Left ventricle myocardium inferior (tissue), 1 donor: ENCODE measurements around the gene MSH6. TPM values are rescaled to one million over a fixed set of nuclear protein-coding genes. Genes with fewer than 3 reads are reported as not detected.

Experiments used
- DNase-seq: peaks from one replicate; pipeline ENCODE4 v3.0.0-alpha.2; 2020
- H3K27ac ChIP-seq: fragments of 200-600 bp; replicated peaks from 2 replicates; pipeline ENCODE4 v1.8.0; 2021
- H3K27me3 ChIP-seq: fragments of 200-600 bp; 2 replicates; pipeline ENCODE4 v1.8.0; 2021; ENCODE audit warnings: low read depth
- H3K36me3 ChIP-seq: fragments of 200-600 bp; 2 replicates; pipeline ENCODE4 v1.8.0; 2021
- H3K4me1 ChIP-seq: fragments of 200-600 bp; 2 replicates; pipeline ENCODE4 v1.8.0; 2021
- H3K4me3 ChIP-seq: fragments of 200-600 bp; 2 replicates; pipeline ENCODE4 v1.8.0; 2021; ENCODE audit warnings: mild to moderate bottlenecking, moderate library complexity
- H3K9me3 ChIP-seq: fragments of 200-600 bp; replicated peaks from 2 replicates; pipeline ENCODE4 v1.8.0; 2021
- intact Hi-C: fragments of 100-400 bp; cut with micrococcal nuclease; formaldehyde crosslinking; loops from one replicate; pipeline ENCODE4 v1.11.0; 2022
- long read RNA-seq: library from polyadenylated mRNA; unstranded; transcript quantifications from one replicate; pipeline ENCODE4 v2.0.0, GENCODE V29; 2021
- total RNA-seq: library from RNA; stranded (reverse); fragmentation: NEBNext Ultra II Directional; extraction: Animal tissue kit (Norgen Biotek cat#: 25700); gene quantifications from one replicate; pipeline ENCODE4 v1.2.1, GENCODE V29; 2021
- TF ChIP-seq, protein P1 (sequence below): fragments of 200-600 bp; IDR thresholded peaks from 2 replicates; pipeline ENCODE4 v1.8.0; 2021; ENCODE audit warnings: antibody characterized with exemption, mild to moderate bottlenecking, borderline replicate concordance
- donor health status: DM: no; HTN: yes; CAD: no; lungs with severe emphysema.

Gene MSH6, protein sequence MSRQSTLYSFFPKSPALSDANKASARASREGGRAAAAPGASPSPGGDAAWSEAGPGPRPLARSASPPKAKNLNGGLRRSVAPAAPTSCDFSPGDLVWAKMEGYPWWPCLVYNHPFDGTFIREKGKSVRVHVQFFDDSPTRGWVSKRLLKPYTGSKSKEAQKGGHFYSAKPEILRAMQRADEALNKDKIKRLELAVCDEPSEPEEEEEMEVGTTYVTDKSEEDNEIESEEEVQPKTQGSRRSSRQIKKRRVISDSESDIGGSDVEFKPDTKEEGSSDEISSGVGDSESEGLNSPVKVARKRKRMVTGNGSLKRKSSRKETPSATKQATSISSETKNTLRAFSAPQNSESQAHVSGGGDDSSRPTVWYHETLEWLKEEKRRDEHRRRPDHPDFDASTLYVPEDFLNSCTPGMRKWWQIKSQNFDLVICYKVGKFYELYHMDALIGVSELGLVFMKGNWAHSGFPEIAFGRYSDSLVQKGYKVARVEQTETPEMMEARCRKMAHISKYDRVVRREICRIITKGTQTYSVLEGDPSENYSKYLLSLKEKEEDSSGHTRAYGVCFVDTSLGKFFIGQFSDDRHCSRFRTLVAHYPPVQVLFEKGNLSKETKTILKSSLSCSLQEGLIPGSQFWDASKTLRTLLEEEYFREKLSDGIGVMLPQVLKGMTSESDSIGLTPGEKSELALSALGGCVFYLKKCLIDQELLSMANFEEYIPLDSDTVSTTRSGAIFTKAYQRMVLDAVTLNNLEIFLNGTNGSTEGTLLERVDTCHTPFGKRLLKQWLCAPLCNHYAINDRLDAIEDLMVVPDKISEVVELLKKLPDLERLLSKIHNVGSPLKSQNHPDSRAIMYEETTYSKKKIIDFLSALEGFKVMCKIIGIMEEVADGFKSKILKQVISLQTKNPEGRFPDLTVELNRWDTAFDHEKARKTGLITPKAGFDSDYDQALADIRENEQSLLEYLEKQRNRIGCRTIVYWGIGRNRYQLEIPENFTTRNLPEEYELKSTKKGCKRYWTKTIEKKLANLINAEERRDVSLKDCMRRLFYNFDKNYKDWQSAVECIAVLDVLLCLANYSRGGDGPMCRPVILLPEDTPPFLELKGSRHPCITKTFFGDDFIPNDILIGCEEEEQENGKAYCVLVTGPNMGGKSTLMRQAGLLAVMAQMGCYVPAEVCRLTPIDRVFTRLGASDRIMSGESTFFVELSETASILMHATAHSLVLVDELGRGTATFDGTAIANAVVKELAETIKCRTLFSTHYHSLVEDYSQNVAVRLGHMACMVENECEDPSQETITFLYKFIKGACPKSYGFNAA (N-terminal part only)
- total RNA-seq, result 21.5 TPM
- long read RNA-seq, full-length matches to known transcripts, result 24 of 30 reads
- long read RNA-seq, partial matches to known transcripts, result 4 of 30 reads
- long read RNA-seq, other reads (novel, unspliced or antisense), result 2 of 30 reads

DNA sequence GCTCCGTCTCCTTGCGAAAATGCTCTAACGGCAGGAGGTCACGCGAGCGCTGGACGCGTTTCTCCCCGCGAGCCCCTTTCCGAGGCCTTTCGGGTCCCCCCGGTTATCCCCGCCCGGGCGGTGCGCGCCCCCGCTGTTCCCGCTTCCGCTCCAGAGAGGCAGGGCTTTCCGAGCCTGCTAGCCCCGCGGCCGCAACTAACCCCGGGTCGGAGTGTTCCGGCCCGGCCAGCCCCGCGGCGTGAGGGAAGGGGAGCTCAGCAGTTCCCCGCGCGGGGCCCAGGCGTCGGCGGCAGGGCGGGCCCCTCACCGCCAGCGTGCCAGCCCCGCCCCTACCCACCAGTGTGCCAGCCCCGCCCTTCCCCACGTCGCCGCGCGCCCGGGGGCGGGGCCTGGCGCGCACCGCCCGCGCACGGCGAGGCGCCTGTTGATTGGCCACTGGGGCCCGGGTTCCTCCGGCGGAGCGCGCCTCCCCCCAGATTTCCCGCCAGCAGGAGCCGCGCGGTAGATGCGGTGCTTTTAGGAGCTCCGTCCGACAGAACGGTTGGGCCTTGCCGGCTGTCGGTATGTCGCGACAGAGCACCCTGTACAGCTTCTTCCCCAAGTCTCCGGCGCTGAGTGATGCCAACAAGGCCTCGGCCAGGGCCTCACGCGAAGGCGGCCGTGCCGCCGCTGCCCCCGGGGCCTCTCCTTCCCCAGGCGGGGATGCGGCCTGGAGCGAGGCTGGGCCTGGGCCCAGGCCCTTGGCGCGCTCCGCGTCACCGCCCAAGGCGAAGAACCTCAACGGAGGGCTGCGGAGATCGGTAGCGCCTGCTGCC is at the start of gene MSH6:
TSS of gene MSH6 (plus strand) at position 475 of the 815 bp plus-strand sequence. CDS start at position 564, 89 bp downstream.
- TF ChIP-seq, protein P1, sequence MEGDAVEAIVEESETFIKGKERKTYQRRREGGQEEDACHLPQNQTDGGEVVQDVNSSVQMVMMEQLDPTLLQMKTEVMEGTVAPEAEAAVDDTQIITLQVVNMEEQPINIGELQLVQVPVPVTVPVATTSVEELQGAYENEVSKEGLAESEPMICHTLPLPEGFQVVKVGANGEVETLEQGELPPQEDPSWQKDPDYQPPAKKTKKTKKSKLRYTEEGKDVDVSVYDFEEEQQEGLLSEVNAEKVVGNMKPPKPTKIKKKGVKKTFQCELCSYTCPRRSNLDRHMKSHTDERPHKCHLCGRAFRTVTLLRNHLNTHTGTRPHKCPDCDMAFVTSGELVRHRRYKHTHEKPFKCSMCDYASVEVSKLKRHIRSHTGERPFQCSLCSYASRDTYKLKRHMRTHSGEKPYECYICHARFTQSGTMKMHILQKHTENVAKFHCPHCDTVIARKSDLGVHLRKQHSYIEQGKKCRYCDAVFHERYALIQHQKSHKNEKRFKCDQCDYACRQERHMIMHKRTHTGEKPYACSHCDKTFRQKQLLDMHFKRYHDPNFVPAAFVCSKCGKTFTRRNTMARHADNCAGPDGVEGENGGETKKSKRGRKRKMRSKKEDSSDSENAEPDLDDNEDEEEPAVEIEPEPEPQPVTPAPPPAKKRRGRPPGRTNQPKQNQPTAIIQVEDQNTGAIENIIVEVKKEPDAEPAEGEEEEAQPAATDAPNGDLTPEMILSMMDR, result peak; percentile 23
- Histone ChIP-seq H3K4me3 (peak within 1 kb of the TSS; percentile 99), H3K27me3 (no peaks in the 10 kb centered on the region), H3K36me3 (no peaks in the 10 kb centered on the region), H3K4me1 (peaks cover 30% of the 10 kb centered on the region), H3K27ac (peak within 1 kb of the TSS; percentile 88), H3K9me3 (no peaks in the 10 kb centered on the region)
- DNase-seq, result peak; percentile 89
- intact Hi-C loops, result no loop called here

DNA sequence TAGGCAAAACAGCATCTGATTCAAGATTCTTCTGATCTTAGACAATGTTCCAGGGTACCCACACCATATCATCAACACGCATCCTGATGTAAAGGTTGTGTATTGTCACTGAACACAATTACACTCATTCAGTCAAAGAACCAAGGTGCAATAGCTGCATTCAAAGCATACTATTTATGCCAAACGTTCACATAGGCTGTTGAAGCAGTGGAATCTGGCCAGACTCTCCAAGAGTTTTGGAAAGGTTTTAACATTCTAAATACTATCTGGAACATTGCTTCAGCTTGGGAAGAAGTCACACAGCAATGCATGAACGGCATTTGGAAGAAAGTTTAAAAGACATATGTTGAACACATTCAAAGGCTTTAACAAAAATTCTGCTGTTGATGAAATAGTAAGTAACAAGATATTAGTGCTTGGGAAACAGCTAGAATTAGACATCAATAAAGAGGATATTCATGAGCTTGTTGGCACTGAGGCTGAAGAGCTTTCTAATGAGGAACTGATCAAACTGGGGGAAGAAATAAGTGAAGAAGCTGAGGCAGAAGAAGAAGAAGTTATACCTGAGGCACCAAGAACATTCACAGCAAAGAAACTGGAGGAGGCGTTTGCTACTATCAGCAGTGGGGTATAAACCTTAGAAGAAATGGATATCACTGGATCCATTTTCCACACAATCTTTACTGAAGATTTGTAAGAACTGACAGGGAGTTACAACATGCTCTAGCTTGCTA is 47.6 kb upstream of the MSH6 start:
- intact Hi-C loops, result no loop called here
- H3K36me3 ChIP-seq, result no peaks in the 10 kb centered on the region
- peaks cover 10% of the 10 kb centered on the region for H3K27me3 ChIP-seq
- H3K9me3 ChIP-seq, result no peaks in the 10 kb centered on the region
- H3K27ac ChIP-seq, result no peak overlapping the region
- TF ChIP-seq, protein P1, result no peak
- no peak for DNase-seq
- no peak overlapping the region for H3K4me3 ChIP-seq
- no peaks in the 10 kb centered on the region for H3K4me1 ChIP-seq

DNA sequence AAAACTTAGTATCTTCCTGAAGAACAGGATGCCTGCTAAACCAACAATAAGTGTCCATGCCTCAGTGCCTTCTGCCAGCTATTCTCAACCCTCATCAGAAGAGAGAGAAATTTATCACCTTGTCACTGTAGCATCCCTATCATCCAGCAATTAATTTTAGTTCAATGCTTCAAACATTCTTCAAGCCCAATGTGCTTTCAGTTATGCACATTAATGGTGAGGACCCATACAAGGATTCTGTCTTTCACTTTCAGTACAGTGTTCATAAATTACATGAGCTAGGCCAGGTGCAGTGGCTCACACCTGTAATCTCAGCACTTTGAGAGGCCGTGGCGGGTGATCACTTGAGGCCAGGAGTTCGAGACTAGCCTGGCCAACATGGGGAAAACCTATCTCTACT is 47.0 kb upstream of the MSH6 start:
- TF ChIP-seq, protein P1, result no peak

DNA sequence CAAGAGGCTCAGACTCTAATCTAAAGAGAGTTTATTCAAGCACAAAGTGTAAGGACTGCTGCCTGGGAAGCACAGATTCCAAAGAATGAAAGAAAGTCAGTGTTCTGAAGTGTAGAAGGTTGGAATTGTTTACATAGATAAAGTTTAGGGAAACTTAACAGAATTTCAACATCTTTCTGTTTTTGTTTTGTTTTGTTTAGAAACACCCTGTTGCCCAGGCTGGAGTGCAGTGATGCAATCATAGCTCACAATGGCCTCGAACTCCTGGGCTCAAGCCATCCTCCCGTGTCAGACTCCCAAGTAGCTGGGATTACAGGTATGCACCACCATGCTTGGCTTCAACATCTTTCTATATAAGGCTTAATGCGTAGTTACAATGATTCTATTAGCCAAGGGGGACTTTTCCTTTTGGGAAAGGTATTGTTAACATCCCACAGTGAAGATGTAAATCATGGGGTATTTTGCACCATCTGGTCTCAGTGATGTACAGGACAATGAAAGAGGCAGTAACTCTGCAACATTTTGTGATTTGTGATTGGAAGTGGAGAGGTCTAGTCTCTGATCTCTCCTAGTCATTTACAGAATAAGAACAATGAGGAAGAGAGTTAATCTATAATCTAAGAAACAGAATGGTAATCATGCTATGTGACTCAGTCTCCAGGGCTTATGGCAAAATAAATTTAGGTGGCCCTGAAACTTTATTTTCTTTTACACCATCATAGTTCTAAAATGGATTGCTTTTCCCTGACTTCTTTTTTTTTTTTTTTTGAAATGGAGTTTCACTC is 45.6 kb upstream of the MSH6 start:
- TF ChIP-seq, protein P1, result no peak
- intact Hi-C loops, result no loop called here
- Histone ChIP-seq H3K36me3 (no peaks in the 10 kb centered on the region), H3K27me3 (peaks cover 25% of the 10 kb centered on the region), H3K4me1 (no peaks in the 10 kb centered on the region), H3K9me3 (no peaks in the 10 kb centered on the region), H3K27ac (no peak overlapping the region), H3K4me3 (no peak overlapping the region)
- DNase-seq, result no peak

More for the DNA sequence above, 47.0 kb upstream of the MSH6 start:
- intact Hi-C loops, result no loop called here
- Histone ChIP-seq H3K4me3 (no peak overlapping the region), H3K27ac (no peak overlapping the region), H3K36me3 (no peaks in the 10 kb centered on the region), H3K4me1 (no peaks in the 10 kb centered on the region), H3K27me3 (peaks cover 13% of the 10 kb centered on the region), H3K9me3 (no peaks in the 10 kb centered on the region)
- no peak for DNase-seq
